Mammary epithelial cell (primary cell): Measurements from ENCODE around the gene DNAL1.

ENCODE experiments used
- CTCF ChIP-seq, 2 donors: IDR thresholded peaks in 1 of 2; conservative IDR thresholded peaks in 1 of 2; 2 replicates each; pipeline ENCODE4 v1.5.1; 2011 to 2012; ENCODE audit warnings: inconsistent platforms in 2 of 2, low read length in 2 of 2, mild to moderate bottlenecking in 2 of 2, control low read depth in 1 of 2, low read depth in 1 of 2; ENCODE audit not compliant: insufficient read depth in 1 of 2; ENCODE audit errors: extremely low read depth in 1 of 2
- EZH2 ChIP-seq: IDR thresholded peaks from 2 replicates; pipeline ENCODE4 v1.6.1; 2012; ENCODE audit warnings: low read length, inconsistent platforms, borderline replicate concordance

- TF ChIP-seq CTCF (conservative IDR thresholded peaks at IDR 0.05 in 1 of 2, IDR thresholded peaks at IDR 0.05 in 1 of 2; ENCODE audit: extremely low read depth in 1 of 2, insufficient read depth in 1 of 2, low read depth in 1 of 2, low read length in 2 of 2) (no peak), EZH2 (no peak)
These were observed 55.5 kb downstream of the DNAL1 start for GRCh38 chr14:73700325-73700724.
